Measurements from ENCODE around the gene EFNA2.
"Not testable (repeated sequence)": the region's sequence is repeated elsewhere in the genome, so short reads cannot be mapped to it uniquely, and the experiment has no call there.

EFNA2 gene

DNA sequence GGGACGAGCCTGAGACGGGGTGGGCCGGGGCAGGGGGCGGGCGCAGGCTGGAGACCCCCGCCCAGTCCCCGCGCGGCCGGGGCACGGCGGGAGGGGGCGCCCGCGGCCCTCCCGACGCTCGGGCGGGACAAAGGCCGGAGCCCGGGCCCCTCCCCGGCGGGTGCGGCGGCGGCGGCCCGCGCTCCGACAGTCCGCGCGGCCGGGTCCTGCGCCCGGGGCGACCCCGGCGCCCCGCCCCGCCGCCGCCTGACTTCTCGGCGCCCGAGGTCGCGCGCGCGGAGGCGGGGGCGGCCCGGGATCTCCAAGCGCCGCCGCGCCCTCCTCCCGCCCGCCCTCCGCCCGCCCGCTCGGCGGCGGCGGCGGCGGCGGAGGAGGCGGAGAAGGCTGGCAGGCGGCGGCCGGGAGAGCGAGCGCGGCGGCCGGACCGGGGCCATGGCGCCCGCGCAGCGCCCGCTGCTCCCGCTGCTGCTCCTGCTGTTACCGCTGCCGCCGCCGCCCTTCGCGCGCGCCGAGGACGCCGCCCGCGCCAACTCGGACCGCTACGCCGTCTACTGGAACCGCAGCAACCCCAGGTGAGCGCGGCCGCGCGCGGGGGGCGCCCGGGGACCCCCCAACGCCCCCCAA lies at the start of gene EFNA2:
TSS of gene EFNA2 (plus strand) at position 137 of the 624 bp plus-strand sequence. CDS start at position 433, 296 bp downstream.
- no peak for DNase-seq (ENCODE audit: low read depth in 4 of 4, low spot score in 1 of 4)

DNA sequence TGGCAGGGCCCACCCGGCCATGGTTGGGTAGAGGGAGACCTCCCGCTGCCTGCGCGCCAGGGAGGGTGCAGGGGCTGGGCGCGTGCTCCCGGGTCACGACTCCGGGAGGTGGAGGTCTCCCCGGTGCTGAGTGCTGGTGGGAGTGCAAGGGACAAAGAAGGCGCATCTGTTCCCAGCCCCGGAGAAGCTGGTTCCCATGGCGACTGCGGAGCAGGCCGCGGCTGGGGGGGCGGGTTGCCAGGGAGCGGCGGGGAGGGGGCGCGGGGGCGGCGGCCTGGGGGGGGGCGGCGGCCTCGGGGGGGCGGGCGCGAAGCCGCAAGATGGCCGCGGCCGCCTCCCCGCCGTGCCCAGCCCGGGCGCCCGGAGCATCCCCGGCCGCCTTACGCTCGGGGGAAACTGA lies 49.1 kb upstream of the EFNA2 start:
- DNase-seq (ENCODE audit: low read depth in 4 of 4, low spot score in 1 of 4) = no peak

DNA sequence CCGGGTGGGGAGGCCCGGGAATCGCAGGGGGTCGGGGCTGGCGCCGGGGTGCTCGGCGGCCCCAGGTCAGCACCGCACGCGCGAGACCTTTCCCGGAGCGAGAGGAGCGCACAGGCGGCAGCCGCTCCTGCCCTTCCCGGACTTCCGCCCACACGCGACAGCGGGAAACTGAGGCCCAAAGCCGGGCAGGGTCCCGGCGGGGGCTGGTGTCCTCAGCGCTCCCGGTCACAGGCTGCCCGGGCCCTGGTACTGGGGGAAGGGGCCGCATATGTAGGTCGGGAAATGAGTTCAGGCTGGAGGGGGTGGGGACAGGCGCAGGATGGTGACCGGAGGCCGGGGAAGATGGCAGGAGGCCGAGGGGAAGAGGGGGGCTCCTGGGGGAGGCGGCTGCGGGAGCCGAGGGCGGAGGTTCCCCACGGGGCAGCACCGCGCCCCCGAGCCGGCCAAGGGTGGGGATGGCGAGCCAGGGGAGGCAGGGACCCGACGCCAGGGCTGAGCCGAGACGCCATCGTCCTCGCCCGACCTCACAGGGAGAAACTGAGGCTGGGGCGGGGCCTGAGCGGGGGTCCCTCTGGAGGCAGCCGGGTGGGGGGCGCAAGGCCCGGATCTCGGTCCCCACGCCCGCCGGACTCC lies 48.5 kb upstream of the EFNA2 start:
- no peak for DNase-seq (ENCODE audit: low read depth in 4 of 4, low spot score in 1 of 4)

- DNase-seq (ENCODE audit: low read depth in 4 of 4, low spot score in 1 of 4) = no peak
These were observed 47.8 kb upstream of the EFNA2 start, which contains the start of gene CBARP for GRCh38 chr19:1237754-1238368. Gene CBARP (minus strand): TSS chr19:1238005. CDS start chr19:1236100, 1,905 bp downstream.

DNA sequence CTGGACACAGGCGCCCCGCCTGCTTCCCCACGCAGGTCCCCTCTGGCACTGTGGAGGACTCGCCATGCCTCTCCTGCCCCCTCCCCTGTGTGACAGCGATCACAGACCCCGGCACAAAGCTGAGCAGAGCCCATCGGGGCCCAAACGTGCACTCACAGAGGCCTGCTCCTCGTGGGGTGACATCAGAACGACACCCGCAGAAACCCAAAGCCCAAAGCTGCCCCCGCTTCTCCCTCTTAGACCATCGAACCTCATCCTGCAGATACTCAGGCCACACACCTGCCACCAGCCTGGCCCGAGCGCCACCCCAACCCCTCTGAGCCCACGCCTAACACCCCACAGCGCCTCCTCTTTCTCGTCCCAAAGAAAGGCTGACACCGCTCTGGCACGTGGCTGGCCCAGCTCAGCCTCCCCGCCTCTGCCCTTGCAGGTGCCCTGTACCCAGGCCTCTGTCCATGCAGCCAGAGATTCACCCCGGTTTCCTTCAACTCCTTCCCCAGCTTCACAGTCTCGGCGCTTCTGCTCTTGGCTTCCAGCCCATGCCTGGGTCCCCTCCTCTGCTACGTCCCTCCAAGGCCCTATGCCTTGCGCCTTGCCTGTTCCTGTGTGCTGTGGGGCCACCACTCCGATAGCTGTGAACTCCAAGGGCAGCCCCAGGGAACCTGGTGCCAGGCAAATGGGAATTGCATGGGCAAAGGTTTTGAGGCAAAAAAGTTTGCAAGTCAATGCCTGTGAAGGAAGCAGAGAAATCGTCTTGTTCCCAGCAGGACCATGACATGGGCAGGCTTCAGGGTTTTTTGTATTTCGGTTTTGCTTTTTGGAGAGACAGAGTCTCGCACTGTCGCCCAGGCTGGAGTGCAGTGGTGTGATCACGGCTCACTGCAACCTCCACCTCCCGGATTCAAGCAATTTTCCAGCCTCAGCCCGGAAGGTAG lies 47.0 kb upstream of the EFNA2 start:
- DNase-seq (ENCODE audit: low read depth in 4 of 4, low spot score in 1 of 4) = no peak

GRCh38 chr19:1239420-1239795 lies 46.3 kb upstream of the EFNA2 start:
- DNase-seq (ENCODE audit: low read depth in 4 of 4, low spot score in 1 of 4) = no peak

DNA sequence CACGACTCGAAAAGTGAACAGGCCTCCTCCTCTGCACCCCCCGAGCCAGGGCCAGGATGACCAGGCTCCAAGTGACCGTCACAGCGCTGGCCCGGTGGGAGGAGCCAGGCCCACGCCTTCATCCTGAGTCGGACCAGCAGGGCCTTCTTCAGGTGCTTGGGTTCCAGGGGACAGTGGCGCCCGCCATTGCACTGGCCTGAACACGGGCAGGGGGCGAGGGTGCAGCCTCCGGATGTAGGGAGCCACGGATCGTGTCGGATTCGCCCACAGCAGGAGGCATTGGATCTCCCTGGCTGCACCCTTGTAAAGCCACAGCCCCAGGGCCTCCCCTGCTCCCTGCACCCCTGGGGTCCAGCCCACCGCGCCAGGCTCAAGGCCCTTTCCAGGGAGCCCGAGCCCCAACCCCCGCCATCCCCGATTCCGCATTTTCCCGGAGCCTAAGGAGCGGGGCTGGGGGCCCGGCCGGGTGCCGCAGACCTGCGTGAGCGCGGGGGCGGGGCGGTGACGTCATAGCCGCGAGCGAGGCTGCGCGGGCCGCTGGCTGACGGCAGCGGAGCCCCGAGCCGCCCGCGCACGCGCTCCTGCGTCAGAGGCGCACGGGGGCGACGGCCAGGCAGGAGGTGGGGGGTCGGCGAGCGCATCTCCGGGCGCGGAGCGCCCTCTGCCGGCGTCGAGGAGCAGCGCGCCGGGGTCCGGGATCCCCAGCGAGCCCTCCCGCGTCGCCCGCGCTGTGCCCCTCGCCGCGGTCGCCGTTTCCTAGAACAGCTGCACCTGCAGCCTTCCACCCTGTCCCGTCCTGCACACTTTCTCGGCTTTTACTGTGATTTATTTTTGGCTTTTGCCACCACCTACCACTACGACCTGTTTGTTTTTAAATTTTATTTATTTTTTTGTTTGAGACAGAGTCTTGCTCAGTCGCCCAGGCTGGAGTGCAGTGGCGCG lies 45.6 kb upstream of the EFNA2 start:
- peak; percentile 88 to 98 (median 88) for DNase-seq (ENCODE audit: low read depth in 4 of 4, low spot score in 1 of 4)

GRCh38 chr19:1240925-1241324 lies 44.7 kb upstream of the EFNA2 start:
- DNase-seq (ENCODE audit: low read depth in 4 of 4, low spot score in 1 of 4) = no peak

GRCh38 chr19:1241417-1242095 lies 44.1 kb upstream of the EFNA2 start, which contains the start of gene ATP5F1D:
Gene ATP5F1D (plus strand): TSS chr19:1241751. CDS start chr19:1241851, 100 bp downstream.
- DNase-seq (ENCODE audit: low read depth in 4 of 4, low spot score in 1 of 4) = peak; percentile 79 to 92 (median 89)

DNA sequence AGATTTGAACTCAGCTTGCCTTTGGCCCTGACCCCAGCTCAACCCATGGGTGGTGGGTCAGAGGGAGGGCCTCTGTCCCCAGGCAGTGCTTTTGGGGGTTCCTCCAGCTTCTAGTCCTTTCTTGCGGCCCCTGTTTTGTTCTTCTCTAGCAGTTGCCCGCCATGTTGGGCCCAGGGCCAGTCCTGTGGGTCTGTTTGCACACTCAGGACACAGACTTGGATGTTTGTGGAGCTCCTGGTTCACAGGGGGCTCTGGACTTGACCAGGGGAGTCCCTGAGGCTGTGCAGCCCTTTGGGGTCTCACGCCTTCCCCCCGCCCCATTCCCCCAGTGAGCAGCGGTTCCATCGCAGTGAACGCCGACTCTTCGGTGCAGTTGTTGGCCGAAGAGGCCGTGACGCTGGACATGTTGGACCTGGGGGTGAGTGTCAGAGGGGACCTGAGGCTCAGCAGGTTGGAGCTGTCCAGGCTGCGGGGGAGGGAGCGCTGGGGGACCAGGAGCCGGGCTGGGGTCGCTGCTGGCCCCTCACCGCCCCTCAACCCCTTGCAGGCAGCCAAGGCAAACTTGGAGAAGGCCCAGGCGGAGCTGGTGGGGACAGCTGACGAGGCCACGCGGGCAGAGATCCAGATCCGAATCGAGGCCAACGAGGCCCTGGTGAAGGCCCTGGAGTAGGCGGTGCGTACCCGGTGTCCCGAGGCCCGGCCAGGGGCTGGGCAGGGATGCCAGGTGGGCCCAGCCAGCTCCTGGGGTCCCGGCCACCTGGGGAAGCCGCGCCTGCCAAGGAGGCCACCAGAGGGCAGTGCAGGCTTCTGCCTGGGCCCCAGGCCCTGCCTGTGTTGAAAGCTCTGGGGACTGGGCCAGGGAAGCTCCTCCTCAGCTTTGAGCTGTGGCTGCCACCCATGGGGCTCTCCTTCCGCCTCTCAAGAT lies 41.6 kb upstream of the EFNA2 start:
- DNase-seq (ENCODE audit: low read depth in 4 of 4, low spot score in 1 of 4) = peak in 3 of 4 experiments; percentile 70 to 83 (median 75)

DNA sequence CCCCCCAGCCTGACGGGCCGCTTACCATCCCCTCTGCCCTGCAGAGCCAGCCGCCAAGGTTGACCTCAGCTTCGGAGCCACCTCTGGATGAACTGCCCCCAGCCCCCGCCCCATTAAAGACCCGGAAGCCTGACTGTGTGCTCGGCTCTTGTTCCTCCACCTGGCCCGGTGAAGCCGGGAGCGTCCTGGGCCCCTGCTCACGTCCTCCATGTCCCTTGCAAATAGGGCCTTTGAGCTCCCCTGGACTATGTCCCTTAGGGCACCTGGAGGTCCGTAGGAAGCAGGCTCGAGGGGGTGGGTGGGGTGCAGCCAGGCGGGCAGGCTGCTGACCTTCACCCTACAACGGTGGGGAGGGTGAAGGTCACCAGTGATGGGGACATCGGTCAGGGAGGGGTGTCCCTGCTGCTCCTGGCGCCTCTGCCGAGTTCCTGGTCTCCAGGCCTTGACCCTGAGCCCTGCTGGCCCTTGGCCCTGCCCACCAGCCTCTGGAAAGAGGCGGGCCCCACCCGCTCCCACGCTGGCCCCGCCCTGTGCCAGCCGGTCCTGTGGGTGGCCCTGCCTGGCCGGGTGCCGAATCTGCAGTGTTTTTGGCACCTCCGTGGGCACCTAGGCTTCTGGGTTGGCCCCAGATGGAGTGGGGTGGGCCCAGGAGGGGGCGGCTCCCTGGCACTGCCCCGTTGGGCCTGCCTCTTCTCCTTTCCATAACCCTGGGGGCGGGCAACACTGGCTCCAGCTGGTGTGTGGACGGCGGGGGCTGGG lies 40.8 kb upstream of the EFNA2 start:
- DNase-seq (ENCODE audit: low read depth in 4 of 4, low spot score in 1 of 4) = no peak

DNA sequence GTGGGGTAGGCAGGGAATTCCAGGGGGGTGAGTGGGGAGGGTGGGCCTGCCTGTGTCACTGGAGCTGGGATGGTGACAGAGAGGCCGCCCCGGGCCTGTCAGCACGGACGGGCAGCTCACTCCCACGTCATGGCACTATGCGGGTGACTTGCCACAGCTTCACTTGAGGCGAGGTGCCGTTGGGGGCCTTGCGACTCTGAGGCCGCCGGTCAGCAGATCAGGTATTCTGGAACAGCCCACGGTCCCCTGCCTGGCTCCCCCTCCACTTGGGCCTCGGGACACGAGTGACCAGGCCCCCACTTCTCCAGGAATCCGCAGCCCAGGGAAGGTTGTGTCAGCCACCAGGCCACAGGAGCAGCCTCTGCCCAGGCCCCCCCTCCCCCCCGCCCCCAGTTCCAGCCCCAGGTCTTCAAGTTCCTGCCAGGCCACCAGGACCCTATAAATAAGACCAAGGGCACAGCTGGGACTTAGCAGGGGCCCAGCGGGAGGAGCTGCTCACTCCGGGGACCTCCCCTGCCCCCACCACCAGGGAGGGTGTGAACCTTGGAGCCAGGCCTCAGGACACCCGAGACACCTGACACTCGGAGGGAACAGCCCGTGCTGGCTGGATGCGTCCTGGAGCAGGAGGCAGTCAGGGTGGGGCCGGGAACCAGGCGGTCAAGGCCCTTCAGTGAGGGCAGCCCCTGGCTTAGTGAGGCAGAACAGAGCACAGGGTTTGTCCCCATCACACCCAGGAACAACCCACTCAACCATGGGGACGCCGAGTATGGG lies 40.0 kb upstream of the EFNA2 start:
- no peak for DNase-seq (ENCODE audit: low read depth in 4 of 4, low spot score in 1 of 4)

DNA sequence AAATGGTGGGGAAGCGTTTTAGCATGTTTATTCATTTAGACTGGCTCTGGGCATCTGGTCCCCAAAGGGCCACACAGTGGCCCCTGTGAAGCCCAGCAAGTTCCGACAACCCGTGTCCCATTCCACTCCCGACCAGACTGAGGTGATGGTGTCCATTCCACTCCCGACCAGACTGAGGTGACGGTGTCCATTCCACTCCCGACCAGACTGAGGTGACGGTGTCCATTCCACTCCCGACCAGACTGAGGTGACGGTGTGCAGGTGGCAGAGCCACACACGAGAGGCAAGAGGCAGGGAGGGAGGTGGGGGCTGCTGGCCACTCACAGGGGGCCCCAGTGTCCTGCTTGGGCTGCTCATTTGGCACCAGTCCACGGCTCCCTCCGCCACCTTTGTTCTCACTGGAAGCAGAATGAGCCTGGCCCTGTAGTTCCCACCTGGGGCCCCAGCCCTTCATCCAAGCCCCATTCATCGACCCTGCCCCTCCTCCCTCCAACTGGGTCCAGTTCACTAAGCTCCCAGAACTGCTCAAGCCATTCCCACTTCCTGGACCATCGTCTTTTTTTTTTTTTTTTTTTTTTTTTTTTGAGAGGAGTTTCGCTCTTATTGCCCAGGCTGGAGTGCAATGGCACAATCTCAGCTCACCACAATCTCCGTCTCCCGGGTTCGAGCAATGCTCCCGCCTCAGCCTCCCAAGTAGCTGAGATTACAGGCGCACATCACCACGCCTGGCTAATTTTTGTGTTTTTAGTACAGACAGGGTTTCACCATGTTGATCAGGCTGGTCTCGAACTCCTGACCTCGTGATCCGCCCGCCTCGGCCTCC lies 39.2 kb upstream of the EFNA2 start:
- DNase-seq (ENCODE audit: low read depth in 4 of 4, low spot score in 1 of 4) = not testable (repeated sequence)

DNA sequence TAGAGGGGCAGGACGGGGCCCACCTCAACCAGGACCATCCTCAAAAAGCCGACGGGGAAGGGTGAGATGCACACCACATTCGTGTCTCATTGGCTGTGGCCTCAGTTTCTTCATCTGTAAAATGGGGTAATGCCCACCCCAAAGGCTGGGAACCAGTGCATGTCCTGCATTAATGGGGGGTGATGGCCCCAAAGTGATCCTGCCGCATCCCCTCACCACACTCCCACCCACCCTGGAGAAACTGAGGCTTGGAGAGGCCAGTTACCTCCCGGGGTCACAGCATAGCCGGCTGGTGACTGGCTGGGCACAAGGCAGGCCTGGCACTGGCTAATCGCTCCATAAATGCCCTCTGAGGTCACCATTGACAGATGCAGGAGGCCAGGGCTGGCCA lies 37.9 kb upstream of the EFNA2 start:
- no peak for DNase-seq (ENCODE audit: low read depth in 4 of 4, low spot score in 1 of 4)

- peak in 1 of 4 experiments; percentile 68 for DNase-seq (ENCODE audit: low read depth in 4 of 4, low spot score in 1 of 4)
These were observed 37.4 kb upstream of the EFNA2 start, which contains the start of gene MIDN for GRCh38 chr19:1248139-1248785. Gene MIDN (plus strand): TSS chr19:1248583. CDS start chr19:1250297, 1,714 bp downstream.
